Panc1 (cell line): ENCODE measurements around the gene MXRA8. TPM values are rescaled to one million over a fixed set of nuclear protein-coding genes. Genes with fewer than 3 reads are reported as not detected.

Source experiments
- ATAC-seq: fragments of 200-7000 bp; cut with Tn5 transposase; 2 replicates; pipeline ENCODE4 v1.9.1; 2020; ENCODE audit warnings: mild to moderate bottlenecking, moderate library complexity
- BruUV-seq: library from RNA; stranded (reverse); fragments of 400-500 nt; replicated peaks from 2 replicates; lab custom pipeline; 2021; lab: Mats Ljungman, UMichigan
- CTCF ChIA-PET: fragments of 300-600 bp; sonication (Branson Sonifier 250); formaldehyde crosslinking; loops from one replicate; lab custom pipeline; 2022; ENCODE audit warnings: antibody characterized with exemption; lab: Charles Lee
- POLR2A ChIA-PET: fragments of 300-600 bp; sonication (Branson Sonifier 250); formaldehyde crosslinking; loops from one replicate; lab custom pipeline; 2022; ENCODE audit warnings: antibody characterized with exemption; lab: Charles Lee
- DNase-seq: peaks from one replicate; pipeline ENCODE4 v3.0.0-alpha.2; 2010; ENCODE audit warnings: low read depth, low spot score
- H3K27ac ChIP-seq: 2 replicates; pipeline ENCODE4 v1.5.1; 2011; ENCODE audit warnings: mild to moderate bottlenecking, low read length, inconsistent platforms
- H3K27me3 ChIP-seq: fragments of 200-500 bp; sonication (Bioruptor generic); 2 replicates; pipeline ENCODE4 v1.6.0; 2014; ENCODE audit warnings: low read length, inconsistent platforms; ENCODE audit not compliant: control insufficient read depth, insufficient read depth
- H3K36me3 ChIP-seq: fragments of 200-500 bp; sonication (Bioruptor generic); 2 replicates; pipeline ENCODE4 v1.5.1; 2014; ENCODE audit warnings: inconsistent platforms, mild to moderate bottlenecking, low read length, moderate library complexity; ENCODE audit not compliant: control insufficient read depth, insufficient read depth
- H3K4me1 ChIP-seq: 2 replicates; pipeline ENCODE4 v1.5.1; 2011; ENCODE audit warnings: inconsistent platforms, mild to moderate bottlenecking, low read length, moderate library complexity; ENCODE audit not compliant: control insufficient read depth, insufficient read depth
- H3K4me3 ChIP-seq, 2 experiments: 2 replicates each; pipeline ENCODE4 v1.5.1; 2011 to 2012; ENCODE audit warnings: low read depth in 2 of 2, low read length in 2 of 2, mild to moderate bottlenecking in 2 of 2, inconsistent platforms in 1 of 2, moderate library complexity in 1 of 2
- H3K9me3 ChIP-seq: fragments of 200-500 bp; sonication (Bioruptor generic); 2 replicates; pipeline ENCODE4 v1.5.1; 2014; ENCODE audit warnings: low read depth, mild to moderate bottlenecking, inconsistent platforms, low read length, moderate library complexity; ENCODE audit not compliant: control insufficient read depth, insufficient read depth
- CTCF ChIP-seq: fragments of 450-650 bp; IDR thresholded peaks from 2 replicates; pipeline ENCODE4 v1.5.1; 2017; ENCODE audit warnings: mild to moderate bottlenecking
- POLR2AphosphoS5 ChIP-seq: IDR thresholded peaks from 2 replicates; pipeline ENCODE4 v1.6.1; 2012; ENCODE audit warnings: mild to moderate bottlenecking, low read depth, low read length, moderate library complexity
- REST ChIP-seq, 2 experiments: IDR thresholded peaks; 2 replicates each; pipeline ENCODE4 v1.6.1; 2011 to 2012; ENCODE audit warnings: low read depth in 2 of 2, control low read depth in 1 of 2, low read length in 1 of 2, mild to moderate bottlenecking in 1 of 2, moderate library complexity in 1 of 2; ENCODE audit not compliant: insufficient read depth in 1 of 2
- SIN3A ChIP-seq: IDR thresholded peaks from 2 replicates; pipeline ENCODE4 v1.6.1; 2012; ENCODE audit warnings: low read depth, mild to moderate bottlenecking, low read length, moderate library complexity, borderline replicate concordance; ENCODE audit not compliant: insufficient read depth
- TCF7L2 ChIP-seq: IDR thresholded peaks from 2 replicates; pipeline ENCODE4 v1.6.1; 2011; ENCODE audit warnings: mild to moderate bottlenecking, low read depth, low read length, inconsistent platforms
- in situ Hi-C: cut with HindIII; loops from 2 replicates; pipeline ENCODE4 v1.10.0; 2016; ENCODE audit warnings: low sequenced_read_pairs, low pct_unique_long_range_greater_than_20kb
- intact Hi-C: fragments of 100-400 bp; cut with micrococcal nuclease; formaldehyde crosslinking; loops from one replicate; pipeline ENCODE4 v1.10.0; 2022; ENCODE audit not compliant: unreplicated experiment
- total RNA-seq: library from RNA; stranded (reverse); gene quantifications from one replicate; pipeline ENCODE4 v1.2.1, GENCODE V29; 2021; ENCODE audit not compliant: unreplicated experiment

MXRA8 gene
- total RNA-seq, 1 experiment from 2014 or later, result 96.0 TPM

DNA sequence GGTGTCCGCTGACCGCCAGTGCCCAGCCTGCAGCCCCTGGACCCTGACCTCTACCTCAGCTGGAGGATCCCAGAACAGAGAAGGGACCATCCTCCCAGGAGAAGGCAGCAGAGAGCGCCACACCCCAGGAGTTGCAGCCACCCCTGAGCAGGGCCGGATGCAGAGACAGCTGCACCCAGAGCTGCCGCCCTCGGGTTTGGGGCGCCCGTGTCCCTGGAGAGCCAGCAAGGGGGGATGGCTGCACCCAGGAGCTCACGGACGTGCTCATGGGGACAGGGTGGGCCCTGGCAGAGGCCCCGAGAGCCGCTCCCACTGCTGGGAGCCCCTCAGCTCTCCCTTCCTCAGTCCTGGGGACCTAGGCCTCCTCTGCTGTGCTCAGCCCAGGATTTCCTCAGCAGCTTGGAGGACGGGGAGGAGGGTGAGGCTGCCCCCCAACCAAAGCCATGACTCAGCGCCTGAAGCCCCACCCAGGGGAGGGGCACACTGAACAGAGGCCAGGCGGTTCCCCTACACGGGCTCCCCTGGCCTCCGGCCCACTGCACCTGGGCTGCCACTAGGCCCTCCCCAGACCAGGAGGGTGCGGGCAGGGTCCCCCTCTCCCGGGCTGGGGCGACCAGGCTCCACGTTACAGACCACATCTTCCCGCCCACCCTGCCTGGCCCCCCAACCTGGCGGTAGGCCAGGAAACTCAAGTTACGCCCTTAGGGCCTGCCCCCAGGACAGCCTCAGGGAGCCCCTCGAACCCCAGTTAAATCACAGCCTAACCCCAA is 52.9 kb downstream of the MXRA8 start:
- CTCF ChIA-PET, result no interaction called here
- Histone ChIP-seq H3K27me3 (no peaks in the 10 kb centered on the region), H3K27ac (peak overlapping the region; percentile 59), H3K36me3 (no peaks in the 10 kb centered on the region; the same call in 1 of the 2 replicates), H3K4me3 (no peak overlapping the region), H3K4me1 (peaks cover 41% of the 10 kb centered on the region), H3K9me3 (no peaks in the 10 kb centered on the region)
- ATAC-seq, result no peak
- intact Hi-C loops, result no loop called here
- TF ChIP-seq CTCF (peak; percentile 42), REST (IDR thresholded peaks at IDR 0.05; ENCODE audit: insufficient read depth in 1 of 2, low read depth in 2 of 2, low read length in 1 of 2) (no peak)
- POLR2A ChIA-PET, result no interaction called here
- no TSS peak for BruUV-seq
- in situ Hi-C loops, result no loop called here
- DNase-seq, result no peak

GRCh38 chr1:1304331-1305299 is 53.7 kb downstream of the MXRA8 start:
- Histone ChIP-seq H3K9me3 (no peaks in the 10 kb centered on the region), H3K27me3 (no peaks in the 10 kb centered on the region), H3K4me3 (no peak overlapping the region), H3K27ac (peak overlapping the region; percentile 59), H3K36me3 (no peaks in the 10 kb centered on the region; the same call in 1 of the 2 replicates), H3K4me1 (peaks cover 34% of the 10 kb centered on the region)
- ChIA-PET POLR2A (no interaction called here), CTCF (no interaction called here)
- DNase-seq (no peak), ATAC-seq (no peak)
- BruUV-seq, result no TSS peak
- TF ChIP-seq POLR2AphosphoS5, result no peak
- no peak for TF ChIP-seq REST (IDR thresholded peaks at IDR 0.05; ENCODE audit: insufficient read depth in 1 of 2, low read depth in 2 of 2, low read length in 1 of 2)
- TF ChIP-seq CTCF, result no peak
- no peak for TF ChIP-seq SIN3A
- TF ChIP-seq TCF7L2, result no peak
- intact Hi-C loops, result no loop called here
- in situ Hi-C loops, result no loop called here
